Left ventricle myocardium inferior (tissue), 1 donor: ENCODE results near the gene PTPRT. TPM values are rescaled to one million over a fixed set of nuclear protein-coding genes. Genes with fewer than 3 reads are reported as not detected.

ENCODE experiments used
- DNase-seq: peaks from one replicate; pipeline ENCODE4 v3.0.0-alpha.2; 2020
- H3K27ac ChIP-seq: fragments of 200-600 bp; replicated peaks from 2 replicates; pipeline ENCODE4 v1.8.0; 2021
- H3K27me3 ChIP-seq: fragments of 200-600 bp; 2 replicates; pipeline ENCODE4 v1.8.0; 2021; ENCODE audit warnings: low read depth
- H3K36me3 ChIP-seq: fragments of 200-600 bp; 2 replicates; pipeline ENCODE4 v1.8.0; 2021
- H3K4me1 ChIP-seq: fragments of 200-600 bp; 2 replicates; pipeline ENCODE4 v1.8.0; 2021
- H3K4me3 ChIP-seq: fragments of 200-600 bp; 2 replicates; pipeline ENCODE4 v1.8.0; 2021; ENCODE audit warnings: mild to moderate bottlenecking, moderate library complexity
- H3K9me3 ChIP-seq: fragments of 200-600 bp; replicated peaks from 2 replicates; pipeline ENCODE4 v1.8.0; 2021
- intact Hi-C: fragments of 100-400 bp; cut with micrococcal nuclease; formaldehyde crosslinking; loops from one replicate; pipeline ENCODE4 v1.11.0; 2022
- total RNA-seq: library from RNA; stranded (reverse); fragmentation: NEBNext Ultra II Directional; extraction: Animal tissue kit (Norgen Biotek cat#: 25700); gene quantifications from one replicate; pipeline ENCODE4 v1.2.1, GENCODE V29; 2021
- TF ChIP-seq, protein P1 (sequence below): fragments of 200-600 bp; IDR thresholded peaks from 2 replicates; pipeline ENCODE4 v1.8.0; 2021; ENCODE audit warnings: antibody characterized with exemption, mild to moderate bottlenecking, borderline replicate concordance
- donor health status: DM: no; HTN: yes; CAD: no; lungs with severe emphysema.

The PTPRT gene
- total RNA-seq, 1 donor from 2014 or later: 0.08 TPM

DNA sequence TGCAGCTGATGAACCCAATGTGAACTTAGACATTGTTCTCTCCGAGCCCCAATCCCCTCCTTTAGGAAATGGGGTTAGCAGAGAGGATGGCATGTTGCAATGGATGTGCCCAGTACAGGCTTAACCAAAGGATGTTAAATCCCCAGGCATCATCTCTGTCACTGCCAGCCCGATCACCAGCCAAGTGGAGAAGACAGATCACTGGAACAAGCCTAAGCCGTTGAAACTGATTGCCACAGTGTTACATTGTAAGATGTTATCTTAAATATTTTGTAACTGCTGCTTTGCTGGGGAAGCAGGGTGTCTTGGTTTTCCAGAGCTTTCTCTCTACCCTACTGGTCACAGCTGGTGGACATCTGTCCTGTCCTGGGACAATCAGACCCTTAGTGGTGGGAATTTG lies 788.1 kb downstream of the PTPRT start:
- H3K4me1 ChIP-seq: no peaks in the 10 kb centered on the region
- TF ChIP-seq, protein P1, sequence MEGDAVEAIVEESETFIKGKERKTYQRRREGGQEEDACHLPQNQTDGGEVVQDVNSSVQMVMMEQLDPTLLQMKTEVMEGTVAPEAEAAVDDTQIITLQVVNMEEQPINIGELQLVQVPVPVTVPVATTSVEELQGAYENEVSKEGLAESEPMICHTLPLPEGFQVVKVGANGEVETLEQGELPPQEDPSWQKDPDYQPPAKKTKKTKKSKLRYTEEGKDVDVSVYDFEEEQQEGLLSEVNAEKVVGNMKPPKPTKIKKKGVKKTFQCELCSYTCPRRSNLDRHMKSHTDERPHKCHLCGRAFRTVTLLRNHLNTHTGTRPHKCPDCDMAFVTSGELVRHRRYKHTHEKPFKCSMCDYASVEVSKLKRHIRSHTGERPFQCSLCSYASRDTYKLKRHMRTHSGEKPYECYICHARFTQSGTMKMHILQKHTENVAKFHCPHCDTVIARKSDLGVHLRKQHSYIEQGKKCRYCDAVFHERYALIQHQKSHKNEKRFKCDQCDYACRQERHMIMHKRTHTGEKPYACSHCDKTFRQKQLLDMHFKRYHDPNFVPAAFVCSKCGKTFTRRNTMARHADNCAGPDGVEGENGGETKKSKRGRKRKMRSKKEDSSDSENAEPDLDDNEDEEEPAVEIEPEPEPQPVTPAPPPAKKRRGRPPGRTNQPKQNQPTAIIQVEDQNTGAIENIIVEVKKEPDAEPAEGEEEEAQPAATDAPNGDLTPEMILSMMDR: no peak
- no peaks in the 10 kb centered on the region for H3K9me3 ChIP-seq
- H3K4me3 ChIP-seq: no peak overlapping the region
- no peak for DNase-seq
- H3K36me3 ChIP-seq: no peaks in the 10 kb centered on the region
- no peak overlapping the region for H3K27ac ChIP-seq
- intact Hi-C loops: no loop called here
- H3K27me3 ChIP-seq: no peaks in the 10 kb centered on the region

- TF ChIP-seq, protein P1: no peak
Measured at GRCh38 chr20:42399802-42400201, 789.9 kb downstream of the PTPRT start.

GRCh38 chr20:42392442-42392841 lies 797.3 kb downstream of the PTPRT start:
- DNase-seq: peak; percentile 14
- H3K4me1 ChIP-seq: no peaks in the 10 kb centered on the region
- no peaks in the 10 kb centered on the region for H3K36me3 ChIP-seq
- TF ChIP-seq, protein P1: no peak
- peaks cover 10% of the 10 kb centered on the region for H3K9me3 ChIP-seq
- no peak overlapping the region for H3K4me3 ChIP-seq
- intact Hi-C loops: no loop called here
- H3K27me3 ChIP-seq: no peaks in the 10 kb centered on the region
- peak overlapping the region; percentile 32 for H3K27ac ChIP-seq

More at GRCh38 chr20:42399802-42400201, 789.9 kb downstream of the PTPRT start:
- H3K4me1 ChIP-seq: no peaks in the 10 kb centered on the region
- no peak for DNase-seq
- intact Hi-C loops: no loop called here
- no peaks in the 10 kb centered on the region for H3K27me3 ChIP-seq
- H3K4me3 ChIP-seq: no peak overlapping the region
- no peak overlapping the region for H3K27ac ChIP-seq
- H3K36me3 ChIP-seq: no peaks in the 10 kb centered on the region
- no peaks in the 10 kb centered on the region for H3K9me3 ChIP-seq

- no peak for DNase-seq
- intact Hi-C loops: no loop called here
- TF ChIP-seq, protein P1: no peak
Measured at GRCh38 chr20:42391807-42392206, 797.9 kb downstream of the PTPRT start.

GRCh38 chr20:42380287-42380686 lies 809.4 kb downstream of the PTPRT start:
- Histone ChIP-seq H3K9me3 (no peaks in the 10 kb centered on the region), H3K27me3 (peaks cover 23% of the 10 kb centered on the region), H3K36me3 (no peaks in the 10 kb centered on the region), H3K4me3 (no peak overlapping the region), H3K27ac (no peak overlapping the region), H3K4me1 (no peaks in the 10 kb centered on the region)
- intact Hi-C loops: no loop called here
- TF ChIP-seq, protein P1: no peak
- DNase-seq: no peak

More at GRCh38 chr20:42391807-42392206, 797.9 kb downstream of the PTPRT start:
- Histone ChIP-seq H3K4me3 (no peak overlapping the region), H3K9me3 (peaks cover 10% of the 10 kb centered on the region), H3K36me3 (no peaks in the 10 kb centered on the region), H3K27ac (no peak overlapping the region), H3K4me1 (no peaks in the 10 kb centered on the region), H3K27me3 (no peaks in the 10 kb centered on the region)

GRCh38 chr20:42379385-42379784 lies 810.3 kb downstream of the PTPRT start:
- H3K36me3 ChIP-seq: no peaks in the 10 kb centered on the region
- intact Hi-C loops: no loop called here
- H3K27me3 ChIP-seq: peaks cover 23% of the 10 kb centered on the region
- no peak for DNase-seq
- TF ChIP-seq, protein P1: no peak
- H3K27ac ChIP-seq: no peak overlapping the region
- no peaks in the 10 kb centered on the region for H3K9me3 ChIP-seq
- no peaks in the 10 kb centered on the region for H3K4me1 ChIP-seq
- H3K4me3 ChIP-seq: no peak overlapping the region
